GM23338 (cell line): ENCODE results near the gene TMEM147.

Experiments used
- CREB1 ChIP-seq: fragments of 250-450 bp; sonication (Bioruptor Pico); IDR thresholded peaks from 2 replicates; pipeline ENCODE4 v1.5.0; 2020; ENCODE audit warnings: low read depth, mild to moderate bottlenecking, moderate library complexity
- CTCF ChIP-seq, 2 experiments: fragments of 200-600 bp in 1 of 2; sonication (generic) in 1 of 2; conservative IDR thresholded peaks; 2 replicates each; pipeline versions ENCODE4 v1.5.1 to v1.6.1; 2016 to 2017; ENCODE audit warnings: antibody characterized with exemption in 2 of 2, low read depth in 2 of 2, mild to moderate bottlenecking in 2 of 2, moderate library complexity in 1 of 2
- EZH2 ChIP-seq: fragments of 200-600 bp; sonication (generic); IDR thresholded peaks from one replicate; pipeline ENCODE4 v1.8.0; 2017; ENCODE audit warnings: antibody characterized with exemption, mild to moderate bottlenecking, low read depth; ENCODE audit not compliant: unreplicated experiment
- EZH2phosphoT487 ChIP-seq: fragments of 200-600 bp; sonication (generic); IDR thresholded peaks from one replicate; pipeline ENCODE4 v1.8.1; 2018; ENCODE audit warnings: antibody characterized with exemption; ENCODE audit not compliant: unreplicated experiment
- JUNB ChIP-seq: IDR thresholded peaks from one replicate; pipeline ENCODE4 v1.6.1; 2016; ENCODE audit warnings: antibody characterized with exemption; ENCODE audit not compliant: unreplicated experiment
- NANOG ChIP-seq: IDR thresholded peaks from 2 replicates; pipeline ENCODE4 v1.6.1; 2016; ENCODE audit warnings: antibody characterized with exemption, borderline replicate concordance
- POLR2AphosphoS5 ChIP-seq: IDR thresholded peaks from 2 replicates; pipeline ENCODE4 v1.6.1; 2016; ENCODE audit warnings: antibody characterized with exemption, low read depth
- REST ChIP-seq: IDR thresholded peaks from one replicate; pipeline ENCODE4 v1.6.1; 2018; ENCODE audit warnings: antibody characterized with exemption; ENCODE audit not compliant: unreplicated experiment
- STAT1 ChIP-seq: IDR thresholded peaks from one replicate; pipeline ENCODE4 v1.6.1; 2016; ENCODE audit warnings: antibody characterized with exemption; ENCODE audit not compliant: unreplicated experiment
- ZNF114 ChIP-seq: fragments of 250-450 bp; sonication (Bioruptor Pico); IDR thresholded peaks from 2 replicates; pipeline ENCODE4 v1.5.0; 2020; ENCODE audit warnings: mild to moderate bottlenecking, moderate library complexity
- ZNF331 ChIP-seq: fragments of 250-450 bp; sonication (Bioruptor Pico); IDR thresholded peaks from 2 replicates; pipeline ENCODE4 v1.5.0; 2020; ENCODE audit warnings: low read depth, mild to moderate bottlenecking, moderate library complexity
- ZNF462 ChIP-seq: fragments of 250-450 bp; sonication (Bioruptor Pico); IDR thresholded peaks from 2 replicates; pipeline ENCODE4 v1.5.0; 2020; ENCODE audit warnings: mild to moderate bottlenecking, moderate library complexity
- TF ChIP-seq, protein P1 (sequence below): IDR thresholded peaks from 2 replicates; pipeline ENCODE4 v1.6.1; 2016; ENCODE audit warnings: antibody characterized with exemption

DNA sequence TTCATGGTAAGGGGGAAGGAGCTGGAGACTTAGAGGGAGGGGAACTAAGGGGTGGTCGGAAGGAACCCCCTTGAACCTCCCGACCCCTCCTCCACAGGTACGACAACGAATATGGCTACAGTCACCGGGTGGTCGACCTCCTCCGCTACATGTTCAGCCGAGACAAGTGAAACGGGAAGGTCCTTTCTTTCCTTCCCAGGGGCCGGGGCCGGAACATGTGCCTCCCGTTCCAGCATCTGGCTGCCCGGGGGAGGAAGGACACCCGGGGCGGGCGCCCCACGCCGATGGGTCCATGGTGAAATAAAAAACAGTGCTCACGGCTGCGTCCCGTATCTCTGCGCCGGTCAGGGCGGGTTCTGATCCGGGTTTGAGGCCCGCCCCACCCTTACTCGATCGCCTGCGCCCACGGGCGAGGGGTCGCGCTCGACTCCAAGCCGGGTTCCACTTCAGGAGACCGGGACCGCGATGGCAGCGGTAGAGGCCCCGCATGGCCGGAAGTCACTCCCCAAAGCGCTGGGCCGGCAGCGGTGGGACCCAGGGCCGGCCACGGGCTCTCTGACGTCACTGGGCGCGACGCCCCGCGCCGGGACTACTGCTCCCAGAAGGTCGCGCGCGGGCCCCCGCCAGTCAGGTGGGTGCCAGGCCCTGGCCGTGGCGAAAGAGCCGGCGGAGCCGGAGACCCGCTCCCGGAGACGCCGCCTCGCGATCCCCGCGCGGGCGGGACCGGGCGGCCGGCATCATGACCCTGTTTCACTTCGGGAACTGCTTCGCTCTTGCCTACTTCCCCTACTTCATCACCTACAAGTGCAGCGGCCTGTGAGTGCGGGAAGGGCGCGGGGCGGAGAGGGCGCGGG, at the start of gene TMEM147:
- TF ChIP-seq REST = no peak
- TF ChIP-seq CTCF (conservative IDR thresholded peaks at IDR 0.05; ENCODE audit: low read depth in 2 of 2) = no peak
- TF ChIP-seq EZH2 = no peak
- peak; percentile 99 for TF ChIP-seq CREB1 (CRISPR knock-in tag)
- no peak for TF ChIP-seq EZH2phosphoT487
- TF ChIP-seq, protein P1, sequence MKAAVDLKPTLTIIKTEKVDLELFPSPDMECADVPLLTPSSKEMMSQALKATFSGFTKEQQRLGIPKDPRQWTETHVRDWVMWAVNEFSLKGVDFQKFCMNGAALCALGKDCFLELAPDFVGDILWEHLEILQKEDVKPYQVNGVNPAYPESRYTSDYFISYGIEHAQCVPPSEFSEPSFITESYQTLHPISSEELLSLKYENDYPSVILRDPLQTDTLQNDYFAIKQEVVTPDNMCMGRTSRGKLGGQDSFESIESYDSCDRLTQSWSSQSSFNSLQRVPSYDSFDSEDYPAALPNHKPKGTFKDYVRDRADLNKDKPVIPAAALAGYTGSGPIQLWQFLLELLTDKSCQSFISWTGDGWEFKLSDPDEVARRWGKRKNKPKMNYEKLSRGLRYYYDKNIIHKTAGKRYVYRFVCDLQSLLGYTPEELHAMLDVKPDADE = peak; percentile 94
- TF ChIP-seq ZNF462 (CRISPR knock-in tag) = no peak
- TF ChIP-seq POLR2AphosphoS5 = peak; percentile 85
- no peak for TF ChIP-seq ZNF331 (CRISPR knock-in tag)
- TF ChIP-seq ZNF114 (CRISPR knock-in tag) = no peak
- no peak for TF ChIP-seq JUNB
- TF ChIP-seq NANOG = no peak
- TF ChIP-seq STAT1 = no peak
